Testis (tissue), 2 donors: ENCODE data around the gene PCSK7.

ENCODE experiments used
- CTCF ChIP-seq, 3 experiments: fragments of 450-650 bp in 2 of 3; fragments of 200-600 bp in 1 of 3; sonication (generic) in 1 of 3; IDR thresholded peaks; one replicate each; pipeline ENCODE4 v1.5.1; 2016 to 2019; ENCODE audit warnings: antibody characterized with exemption in 3 of 3, mild to moderate bottlenecking in 2 of 3, moderate library complexity in 1 of 3
- POLR2A ChIP-seq: fragments of 450-650 bp; IDR thresholded peaks from one replicate; pipeline ENCODE4 v1.6.1; 2017; ENCODE audit warnings: antibody characterized with exemption, mild to moderate bottlenecking, moderate library complexity

GRCh38 chr11:117231842-117232091 is at the start of gene PCSK7:
- TF ChIP-seq CTCF (IDR thresholded peaks at IDR 0.05) (no peak), POLR2A (no peak)
